HG03565 (cell line): ENCODE measurements around the gene ATF6B.
"Not testable (repeated sequence)": the region's sequence is repeated elsewhere in the genome, so short reads cannot be mapped to it uniquely, and the experiment has no call there.

Experiments
- ATAC-seq: cut with Tn5 transposase; IDR thresholded peaks from one replicate; pipeline ENCODE4 v1.9.1; 2021; ENCODE audit warnings: mild to moderate bottlenecking, moderate library complexity; ENCODE audit not compliant: unreplicated experiment

The ATF6B gene

GRCh38 chr6:32083812-32084768, 44.0 kb downstream of the ATF6B start:
- ATAC-seq: no peak

- no peak for ATAC-seq
Measured at GRCh38 chr6:32082935-32083334, 45.1 kb downstream of the ATF6B start.

- no peak for ATAC-seq
Measured at GRCh38 chr6:32082478-32082877, 45.6 kb downstream of the ATF6B start.

GRCh38 chr6:32081168-32081990, 46.7 kb downstream of the ATF6B start:
- ATAC-seq: no peak

- no peak for ATAC-seq
Measured at GRCh38 chr6:32079566-32080290, 48.3 kb downstream of the ATF6B start.

GRCh38 chr6:32076321-32076809, 51.7 kb downstream of the ATF6B start:
- no peak for ATAC-seq

- no peak for ATAC-seq
Measured at GRCh38 chr6:32075781-32076180, 52.3 kb downstream of the ATF6B start.

- ATAC-seq: no peak
Measured at GRCh38 chr6:32074996-32075532, 53.0 kb downstream of the ATF6B start.

- ATAC-seq: no peak
Measured at GRCh38 chr6:32073613-32074012, 54.4 kb downstream of the ATF6B start.

GRCh38 chr6:32073101-32073500, 54.9 kb downstream of the ATF6B start:
- ATAC-seq: no peak

GRCh38 chr6:32070814-32071543, 57.1 kb downstream of the ATF6B start:
- no peak for ATAC-seq

- ATAC-seq: no peak
Measured at GRCh38 chr6:32069878-32070515, 58.0 kb downstream of the ATF6B start.

GRCh38 chr6:32069460-32069859, 58.6 kb downstream of the ATF6B start:
- ATAC-seq: no peak

- ATAC-seq: no peak
Measured at GRCh38 chr6:32068867-32069266, 59.2 kb downstream of the ATF6B start.

GRCh38 chr6:32068315-32068714, 59.7 kb downstream of the ATF6B start:
- ATAC-seq: not testable (repeated sequence)

- not testable (repeated sequence) for ATAC-seq
Measured at GRCh38 chr6:32067521-32067920, 60.5 kb downstream of the ATF6B start.
